IPS-20b (cell line): ENCODE results near the gene KIF26B.

Experiments used
- H3K27ac ChIP-seq: one replicate; pipeline ENCODE4 v1.5.1; 2013; ENCODE audit warnings: low read length
- H3K27me3 ChIP-seq: 2 replicates; pipeline ENCODE4 v1.6.1; 2013; ENCODE audit warnings: mild to moderate bottlenecking, low read length, inconsistent platforms; ENCODE audit not compliant: insufficient read depth
- H3K36me3 ChIP-seq: 2 replicates; pipeline ENCODE4 v1.6.1; 2013; ENCODE audit warnings: low read depth, mild to moderate bottlenecking, inconsistent platforms, low read length, moderate library complexity; ENCODE audit not compliant: insufficient read depth
- H3K4me1 ChIP-seq: 2 replicates; pipeline ENCODE4 v1.6.1; 2013; ENCODE audit warnings: mild to moderate bottlenecking, control low read depth, inconsistent platforms, low read length, moderate library complexity; ENCODE audit not compliant: insufficient read depth
- H3K4me3 ChIP-seq: 2 replicates; pipeline ENCODE4 v1.5.1; 2013; ENCODE audit warnings: mild to moderate bottlenecking, low read length, inconsistent platforms
- H3K9ac ChIP-seq: 2 replicates; pipeline ENCODE4 v1.6.1; 2013; ENCODE audit warnings: low read depth, mild to moderate bottlenecking, inconsistent platforms, low read length, moderate library complexity
- H3K9me3 ChIP-seq: 2 replicates; pipeline ENCODE4 v1.6.1; 2013; ENCODE audit warnings: mild to moderate bottlenecking, low read depth, low read length, inconsistent platforms; ENCODE audit not compliant: insufficient read depth

Gene KIF26B

DNA sequence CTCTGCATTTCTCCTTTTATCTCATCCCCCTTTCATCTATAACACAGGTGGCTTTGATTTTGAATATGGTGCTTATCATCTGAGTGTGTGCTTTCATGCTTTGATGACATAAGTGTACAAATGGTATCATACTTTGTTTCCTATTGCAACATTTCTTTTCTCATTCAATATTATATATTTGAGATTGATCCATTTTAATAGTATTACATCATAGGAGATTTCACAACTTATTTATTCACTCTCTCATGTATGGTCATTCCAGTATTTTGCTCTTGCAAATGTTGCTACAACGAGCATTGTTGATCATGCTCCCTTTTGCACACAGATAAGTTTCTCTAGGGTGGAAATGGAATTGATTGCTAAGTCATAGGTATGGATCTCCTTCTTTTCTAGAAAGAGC lies 302.8 kb downstream of the KIF26B start:
- peaks cover 6% of the 10 kb centered on the region; the same call in 1 of the 2 replicates for H3K9me3 ChIP-seq
- no peak overlapping the region for H3K4me3 ChIP-seq
- H3K9ac ChIP-seq = no peak overlapping the region
- H3K4me1 ChIP-seq = peaks cover 3% of the 10 kb centered on the region
- no peak overlapping the region for H3K27ac ChIP-seq
- H3K27me3 ChIP-seq = no peaks in the 10 kb centered on the region
- no peaks in the 10 kb centered on the region for H3K36me3 ChIP-seq

DNA sequence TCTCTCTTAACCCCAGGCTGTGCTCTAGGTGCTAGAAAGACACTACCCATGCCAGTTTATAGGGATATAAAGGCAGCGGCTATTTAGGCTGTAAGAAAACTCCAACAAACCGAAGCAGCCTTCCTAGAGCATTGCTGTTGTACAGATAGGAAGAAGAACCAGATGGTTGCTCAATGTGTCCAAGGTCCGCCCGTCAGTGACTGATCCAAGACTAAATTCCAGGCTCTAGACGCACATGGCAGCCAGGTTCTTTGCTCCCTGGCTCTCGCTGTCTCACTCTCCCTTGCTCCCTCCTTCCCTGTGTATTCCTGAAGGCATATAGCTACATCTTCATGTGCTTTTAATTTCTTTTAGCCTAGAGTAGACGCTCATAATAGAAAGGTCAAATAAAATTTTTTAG lies 303.4 kb downstream of the KIF26B start:
- Histone ChIP-seq H3K36me3 (no peaks in the 10 kb centered on the region), H3K9ac (no peak overlapping the region), H3K27ac (no peak overlapping the region), H3K4me3 (no peak overlapping the region), H3K4me1 (peaks cover 3% of the 10 kb centered on the region), H3K9me3 (no peaks in the 10 kb centered on the region), H3K27me3 (no peaks in the 10 kb centered on the region)

GRCh38 chr1:245458761-245459174 lies 304.0 kb downstream of the KIF26B start:
- H3K27ac ChIP-seq = no peak overlapping the region
- no peak overlapping the region for H3K4me3 ChIP-seq
- H3K9ac ChIP-seq = no peak overlapping the region
- H3K36me3 ChIP-seq = no peaks in the 10 kb centered on the region
- H3K4me1 ChIP-seq = peaks cover 3% of the 10 kb centered on the region
- no peaks in the 10 kb centered on the region for H3K27me3 ChIP-seq
- H3K9me3 ChIP-seq = no peaks in the 10 kb centered on the region

- Histone ChIP-seq H3K9me3 (no peaks in the 10 kb centered on the region), H3K36me3 (no peaks in the 10 kb centered on the region), H3K27me3 (no peaks in the 10 kb centered on the region), H3K27ac (no peak overlapping the region), H3K4me3 (no peak overlapping the region), H3K4me1 (peaks cover 2% of the 10 kb centered on the region), H3K9ac (no peak overlapping the region)
Observed at GRCh38 chr1:245459621-245460020, 304.8 kb downstream of the KIF26B start.

- no peaks in the 10 kb centered on the region for H3K36me3 ChIP-seq
- H3K4me1 ChIP-seq = no peaks in the 10 kb centered on the region; the same call in 1 of the 2 replicates
- H3K27ac ChIP-seq = no peak overlapping the region
- H3K27me3 ChIP-seq = no peaks in the 10 kb centered on the region
- no peak overlapping the region for H3K4me3 ChIP-seq
- H3K9me3 ChIP-seq = no peaks in the 10 kb centered on the region
- no peak overlapping the region for H3K9ac ChIP-seq
Observed at GRCh38 chr1:245461681-245462080, 306.9 kb downstream of the KIF26B start.

GRCh38 chr1:245462161-245462560 lies 307.4 kb downstream of the KIF26B start:
- no peaks in the 10 kb centered on the region for H3K9me3 ChIP-seq
- no peak overlapping the region for H3K4me3 ChIP-seq
- no peaks in the 10 kb centered on the region for H3K36me3 ChIP-seq
- no peak overlapping the region for H3K27ac ChIP-seq
- H3K9ac ChIP-seq = no peak overlapping the region
- no peaks in the 10 kb centered on the region for H3K27me3 ChIP-seq
- H3K4me1 ChIP-seq = no peaks in the 10 kb centered on the region; the same call in 1 of the 2 replicates

DNA sequence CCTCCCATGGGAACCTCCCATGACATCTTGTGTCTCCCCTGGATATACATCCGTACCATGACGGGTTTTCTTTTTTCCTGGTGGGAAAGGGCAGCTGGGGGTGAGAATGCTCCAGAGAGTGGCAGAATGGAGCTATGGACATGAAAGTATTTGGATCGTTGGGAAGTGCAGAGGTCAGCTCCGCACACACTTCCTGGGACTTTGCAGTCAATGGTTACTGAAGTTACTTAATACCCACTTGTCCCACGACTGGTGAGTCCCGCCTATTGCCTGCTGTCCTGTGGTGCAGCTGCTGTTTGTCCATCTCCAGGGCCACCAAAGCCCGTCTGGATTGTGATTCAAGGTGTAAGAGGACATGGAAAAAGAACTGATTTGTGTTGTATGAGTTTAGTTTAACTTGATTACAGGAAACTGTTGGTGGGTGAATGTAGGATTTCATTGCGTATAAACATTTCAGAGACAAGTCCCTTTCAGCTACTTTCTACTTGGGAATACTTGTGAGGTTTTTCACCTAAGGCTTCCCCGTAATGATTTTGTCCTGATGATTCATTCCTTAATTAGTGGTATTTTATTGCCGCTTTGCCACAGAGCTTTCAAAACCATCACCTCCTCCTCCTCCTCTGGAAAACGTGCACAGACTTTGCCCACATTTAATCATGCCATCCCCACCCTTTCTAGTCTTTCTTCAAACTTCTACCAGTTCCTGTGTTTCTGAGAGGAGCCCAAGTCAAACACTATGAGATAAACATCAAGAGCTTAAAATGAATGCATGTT lies 308.8 kb downstream of the KIF26B start:
- no peak overlapping the region for H3K27ac ChIP-seq
- H3K4me1 ChIP-seq = no peaks in the 10 kb centered on the region; the same call in 1 of the 2 replicates
- H3K4me3 ChIP-seq = no peak overlapping the region
- no peaks in the 10 kb centered on the region for H3K27me3 ChIP-seq
- H3K9ac ChIP-seq = no peak overlapping the region
- no peaks in the 10 kb centered on the region for H3K36me3 ChIP-seq
- no peaks in the 10 kb centered on the region for H3K9me3 ChIP-seq

DNA sequence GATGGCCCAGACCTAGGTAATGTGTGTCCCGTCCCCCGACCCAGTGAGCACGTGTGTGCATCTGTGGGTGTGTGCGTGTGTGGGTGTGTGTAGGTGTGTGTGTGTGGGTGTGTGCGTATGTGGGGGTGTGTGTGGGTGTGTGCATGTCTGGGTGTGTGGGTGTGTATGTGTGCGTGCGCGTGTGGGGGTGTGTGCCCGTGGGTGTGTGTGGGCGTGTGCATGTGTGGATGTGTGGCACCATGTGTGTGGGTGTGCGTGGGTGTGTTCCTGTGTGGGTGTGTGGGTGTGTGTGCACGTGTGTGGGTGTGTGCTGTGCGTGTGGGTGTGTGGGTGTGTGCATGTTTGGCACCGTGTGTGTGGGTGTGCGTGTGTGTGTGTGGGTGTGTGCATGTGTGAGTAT lies 309.5 kb downstream of the KIF26B start:
- Histone ChIP-seq H3K27me3 (no peaks in the 10 kb centered on the region), H3K4me1 (no peaks in the 10 kb centered on the region; the same call in 1 of the 2 replicates), H3K27ac (no peak overlapping the region), H3K9me3 (no peaks in the 10 kb centered on the region), H3K4me3 (no peak overlapping the region), H3K9ac (no peak overlapping the region), H3K36me3 (no peaks in the 10 kb centered on the region)

GRCh38 chr1:245465666-245466065 lies 310.9 kb downstream of the KIF26B start:
- H3K9ac ChIP-seq = no peak overlapping the region
- no peaks in the 10 kb centered on the region for H3K9me3 ChIP-seq
- no peak overlapping the region for H3K4me3 ChIP-seq
- H3K36me3 ChIP-seq = no peaks in the 10 kb centered on the region
- no peak overlapping the region for H3K27ac ChIP-seq
- no peaks in the 10 kb centered on the region; the same call in 1 of the 2 replicates for H3K4me1 ChIP-seq
- H3K27me3 ChIP-seq = no peaks in the 10 kb centered on the region

DNA sequence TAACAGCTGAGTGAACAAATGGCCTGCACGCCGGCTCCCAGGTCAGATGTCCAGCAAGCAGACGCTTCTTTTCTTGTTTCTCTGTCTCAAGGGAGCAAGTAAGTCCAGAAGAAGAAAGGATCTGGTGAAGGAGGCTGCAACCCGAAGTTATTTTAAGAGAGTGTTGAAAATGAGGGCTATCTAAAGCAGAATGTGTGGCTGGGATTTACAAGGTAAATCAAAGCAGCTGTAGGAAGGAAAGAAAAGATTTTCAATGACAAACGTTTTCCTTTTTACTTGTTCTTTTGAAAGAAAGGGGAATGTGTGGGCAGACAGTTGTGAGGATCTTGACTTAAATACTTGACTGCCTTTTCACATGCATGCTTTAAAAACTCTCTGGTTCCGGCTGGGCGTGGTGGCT lies 311.5 kb downstream of the KIF26B start:
- Histone ChIP-seq H3K4me3 (no peak overlapping the region), H3K27ac (no peak overlapping the region), H3K36me3 (no peaks in the 10 kb centered on the region), H3K9ac (no peak overlapping the region), H3K9me3 (no peaks in the 10 kb centered on the region), H3K27me3 (no peaks in the 10 kb centered on the region), H3K4me1 (no peaks in the 10 kb centered on the region; the same call in 1 of the 2 replicates)

GRCh38 chr1:245467804-245468203 lies 313.0 kb downstream of the KIF26B start:
- H3K4me3 ChIP-seq = no peak overlapping the region
- H3K27me3 ChIP-seq = no peaks in the 10 kb centered on the region
- no peaks in the 10 kb centered on the region for H3K4me1 ChIP-seq
- H3K9me3 ChIP-seq = no peaks in the 10 kb centered on the region
- no peaks in the 10 kb centered on the region for H3K36me3 ChIP-seq
- H3K9ac ChIP-seq = no peak overlapping the region
- no peak overlapping the region for H3K27ac ChIP-seq

GRCh38 chr1:245469006-245469405 lies 314.2 kb downstream of the KIF26B start:
- H3K9ac ChIP-seq = no peak overlapping the region
- no peaks in the 10 kb centered on the region for H3K9me3 ChIP-seq
- H3K27me3 ChIP-seq = no peaks in the 10 kb centered on the region

More at GRCh38 chr1:245469006-245469405, 314.2 kb downstream of the KIF26B start:
- Histone ChIP-seq H3K27ac (no peak overlapping the region), H3K4me3 (no peak overlapping the region), H3K36me3 (no peaks in the 10 kb centered on the region), H3K4me1 (no peaks in the 10 kb centered on the region)
